Kidney (tissue), 14 donors: Measurements from ENCODE around the gene SP100. TPM values are rescaled to one million over a fixed set of nuclear protein-coding genes. Genes with fewer than 3 reads are reported as not detected.

Source experiments
- DNase-seq, 5 donors: peaks; one replicate each; pipeline ENCODE4 v3.0.0-alpha.2; 2013 to 2020
- FAIRE-seq: peaks from 2 replicates; lab custom pipeline; 2012; peaks lifted over from hg19 to GRCh38; lab: Jason Lieb, UNC
- H3K27ac ChIP-seq, 2 donors: one replicate each; pipeline ENCODE4 v1.7.0; 2013; ENCODE audit warnings: low read depth in 2 of 2, low read length in 2 of 2, inconsistent platforms in 1 of 2
- H3K27me3 ChIP-seq: one replicate; pipeline ENCODE4 v1.7.1; 2013; ENCODE audit warnings: low read length, inconsistent platforms; ENCODE audit not compliant: control insufficient read depth, insufficient read depth
- H3K36me3 ChIP-seq, 3 donors: one replicate each; pipeline versions ENCODE4 v1.7.0 to v1.7.1; 2013; ENCODE audit warnings: low read length in 3 of 3, control low read depth in 1 of 3, inconsistent platforms in 1 of 3; ENCODE audit not compliant: insufficient read depth in 3 of 3, control insufficient read depth in 2 of 3
- H3K4me1 ChIP-seq, 3 donors: one replicate each; pipeline versions ENCODE4 v1.7.0 to v1.7.1; 2013; ENCODE audit warnings: low read length in 3 of 3, inconsistent platforms in 1 of 3, low read depth in 1 of 3; ENCODE audit not compliant: control insufficient read depth in 2 of 3, insufficient read depth in 2 of 3
- H3K4me3 ChIP-seq, 3 donors: one replicate each; pipeline versions ENCODE4 v1.7.0 to v1.8.1; 2013; ENCODE audit warnings: low read length in 3 of 3, control low read depth in 1 of 3, inconsistent platforms in 1 of 3
- H3K9ac ChIP-seq, 3 donors: one replicate each; pipeline versions ENCODE4 v1.7.0 to v1.7.1; 2013; ENCODE audit warnings: low read length in 3 of 3, control low read depth in 1 of 3, inconsistent platforms in 1 of 3
- H3K9me3 ChIP-seq, 3 donors: one replicate each; pipeline versions ENCODE4 v1.7.0 to v1.7.1; 2013; ENCODE audit warnings: low read length in 3 of 3, control low read depth in 1 of 3, inconsistent platforms in 1 of 3; ENCODE audit not compliant: control insufficient read depth in 2 of 3, insufficient read depth in 1 of 3
- CTCF ChIP-seq: IDR thresholded peaks from 3 replicates; pipeline ENCODE4 v1.5.1; 2012; ENCODE audit warnings: mild to moderate bottlenecking, moderate library complexity, borderline replicate concordance; ENCODE audit not compliant: insufficient read depth; ENCODE audit errors: extremely low read depth
- intact Hi-C: fragments of 100-400 bp; cut with DNase I; formaldehyde crosslinking; loops from one replicate; pipeline ENCODE4 v1.11.1; 2022
- polyA plus RNA-seq: library from polyadenylated mRNA; stranded (reverse); fragments of 350-450 nt; fragmentation: Illumina TruSeq; extraction: RNeasy Lipid Tissue Mini Kit (QIAGEN cat#74804); gene quantifications from one replicate; pipeline ENCODE4 v1.2.3, GENCODE V29; 2014; ENCODE audit warnings: low read depth, low replicate concordance; ENCODE audit not compliant: insufficient read depth
- total RNA-seq: library from RNA; stranded (reverse); fragmentation: NEBNext Ultra II Directional; extraction: Animal tissue kit (Norgen Biotek cat#: 25700); gene quantifications from one replicate; pipeline ENCODE4 v1.2.1, GENCODE V29; 2021
- donor health status: control.
- donor health status: control.
- donor health status: control.
- donor health status: control.
- donor health status: control.
- donor health status: DM: yes; HTN: yes; CAD: no.
- donor health status: Normal renal cell carcinoma (clear cell type).

Gene SP100
- total and polyA plus RNA-seq, 2 donors from 2014 or later: 35.7 to 118 TPM

- Histone ChIP-seq H3K36me3 (no peaks in the 10 kb centered on the region), H3K27me3 (no peaks in the 10 kb centered on the region), H3K9me3 (no peaks in the 10 kb centered on the region), H3K4me3 (no peak overlapping the region), H3K4me1 (no peaks in the 10 kb centered on the region), H3K9ac (no peak overlapping the region), H3K27ac (no peak overlapping the region)
- intact Hi-C loops: no loop called here
- no peak for TF ChIP-seq CTCF
- DNase-seq (no peak), FAIRE-seq (no peak)
Observed at GRCh38 chr2:230591850-230592249, 175.8 kb downstream of the SP100 start.

GRCh38 chr2:230592775-230593174, 176.8 kb downstream of the SP100 start:
- H3K4me1 ChIP-seq: no peaks in the 10 kb centered on the region

More at GRCh38 chr2:230592775-230593174, 176.8 kb downstream of the SP100 start:
- H3K9ac ChIP-seq: no peak overlapping the region
- H3K36me3 ChIP-seq: no peaks in the 10 kb centered on the region
- H3K27ac ChIP-seq: no peak overlapping the region
- DNase-seq: no peak
- no peaks in the 10 kb centered on the region for H3K27me3 ChIP-seq
- H3K9me3 ChIP-seq: no peaks in the 10 kb centered on the region
- FAIRE-seq: no peak
- no peak overlapping the region for H3K4me3 ChIP-seq
- TF ChIP-seq CTCF: no peak
- intact Hi-C loops: no loop called here

Other genes starting within 250 kb of the SP100 start
- gene SP110, start 196.2 kb upstream of the SP100 start, total RNA-seq: 28.3 TPM
- gene SP110, start 196.2 kb upstream of the SP100 start, polyA plus RNA-seq: 12.7 TPM
- 7.3 TPM for gene SP140, start 190.5 kb upstream of the SP100 start, total RNA-seq
- gene SP140, start 190.5 kb upstream of the SP100 start, polyA plus RNA-seq: 0.52 TPM
- 23.8 TPM for gene SP140L, start 89.0 kb upstream of the SP100 start, total RNA-seq
- gene SP140L, start 89.0 kb upstream of the SP100 start, polyA plus RNA-seq: 4.6 TPM